Neural progenitor cell (in vitro differentiated cells): ENCODE data around the gene HMG20A. TPM values are rescaled to one million over a fixed set of nuclear protein-coding genes. Genes with fewer than 3 reads are reported as not detected.

Experiments
- DNase-seq: peaks from one replicate; pipeline ENCODE4 v3.0.0-alpha.2; 2016; ENCODE audit warnings: low spot score
- H2AFZ ChIP-seq: fragments of 200-600 bp; sonication (generic); replicated peaks from 2 replicates; pipeline ENCODE4 v1.6.1; 2016; ENCODE audit warnings: antibody characterized with exemption
- H3F3A ChIP-seq: fragments of 200-600 bp; sonication (generic); 2 replicates; pipeline ENCODE4 v1.6.1; 2016; ENCODE audit warnings: antibody characterized with exemption, low read depth
- H3K27ac ChIP-seq: fragments of 200-600 bp; sonication (generic); 2 replicates; pipeline ENCODE4 v1.5.1; 2016; ENCODE audit warnings: mild to moderate bottlenecking
- H3K27me3 ChIP-seq: fragments of 200-600 bp; sonication (generic); 2 replicates; pipeline ENCODE4 v1.6.1; 2016; ENCODE audit warnings: mild to moderate bottlenecking, moderate library complexity
- H3K36me3 ChIP-seq: fragments of 200-600 bp; sonication (generic); 2 replicates; pipeline ENCODE4 v1.5.1; 2016
- H3K4me1 ChIP-seq: fragments of 200-600 bp; sonication (generic); 2 replicates; pipeline ENCODE4 v1.6.1; 2016; ENCODE audit warnings: mixed run types
- H3K4me2 ChIP-seq: fragments of 200-600 bp; sonication (generic); 2 replicates; pipeline ENCODE4 v1.6.1; 2016
- H3K4me3 ChIP-seq: fragments of 200-600 bp; sonication (generic); 2 replicates; pipeline ENCODE4 v1.5.1; 2016
- H3K79me2 ChIP-seq: fragments of 200-600 bp; sonication (generic); 2 replicates; pipeline ENCODE4 v1.6.1; 2016; ENCODE audit warnings: low read depth
- H3K9ac ChIP-seq: fragments of 200-600 bp; sonication (generic); 2 replicates; pipeline ENCODE4 v1.6.1; 2016
- H3K9me3 ChIP-seq: fragments of 200-600 bp; sonication (generic); 2 replicates; pipeline ENCODE4 v1.5.1; 2016; ENCODE audit warnings: low read depth
- H4K20me1 ChIP-seq: fragments of 200-600 bp; sonication (generic); 2 replicates; pipeline ENCODE4 v1.6.1; 2016; ENCODE audit warnings: low read depth
- H3K27ac Mint-ChIP-seq: 3 replicates; pipeline ENCODE4 v1.8.0; 2021; ENCODE audit warnings: mixed read lengths
- H3K27me3 Mint-ChIP-seq: 2 replicates; pipeline ENCODE4 v1.8.0; 2022; ENCODE audit warnings: low read depth, mild to moderate bottlenecking, inconsistent platforms, moderate library complexity, mixed read lengths; ENCODE audit not compliant: insufficient read depth
- H3K36me3 Mint-ChIP-seq: 3 replicates; pipeline ENCODE4 v1.8.0; 2021; ENCODE audit warnings: mixed read lengths
- H3K4me1 Mint-ChIP-seq: 3 replicates; pipeline ENCODE4 v1.8.0; 2021; ENCODE audit warnings: mixed read lengths
- H3K4me3 Mint-ChIP-seq: 3 replicates; pipeline ENCODE4 v1.8.0; 2021; ENCODE audit warnings: mild to moderate bottlenecking, moderate library complexity, mixed read lengths
- H3K9me3 Mint-ChIP-seq: 3 replicates; pipeline ENCODE4 v1.8.0; 2020; ENCODE audit warnings: mixed read lengths
- EZH2 ChIP-seq: fragments of 200-600 bp; sonication (generic); IDR thresholded peaks from 2 replicates; pipeline ENCODE4 v1.6.1; 2017; ENCODE audit warnings: antibody characterized with exemption, mild to moderate bottlenecking, moderate library complexity
- EZH2phosphoT487 ChIP-seq: fragments of 200-600 bp; sonication (generic); IDR thresholded peaks from 2 replicates; pipeline ENCODE4 v1.6.1; 2017; ENCODE audit warnings: antibody characterized with exemption
- total RNA-seq: library from RNA; depleted of rRNA; stranded (reverse); fragments of >200 nt; gene quantifications from 2 replicates; pipeline ENCODE4 v1.2.3, GENCODE V29; 2015; ENCODE audit warnings: low replicate concordance
- TF ChIP-seq, protein P1 (sequence below): fragments of 200-600 bp; sonication (generic); IDR thresholded peaks from 2 replicates; pipeline ENCODE4 v1.5.1; 2017; ENCODE audit warnings: antibody characterized with exemption, mild to moderate bottlenecking

Gene HMG20A
- total RNA-seq, 1 donor from 2014 or later, result 75.6 TPM

- Histone ChIP-seq H3F3A (peaks cover 19% of the 10 kb centered on the region), H3K4me1 (peaks cover 24% of the 10 kb centered on the region), H3K4me3 (no peak overlapping the region), H3K36me3 (no peaks in the 10 kb centered on the region), H4K20me1 (no peaks in the 10 kb centered on the region), H3K79me2 (no peaks in the 10 kb centered on the region), H3K9ac (no peak overlapping the region), H2AFZ (no peak overlapping the region), H3K9me3 (no peaks in the 10 kb centered on the region), H3K4me2 (no peak overlapping the region), H3K27me3 (no peaks in the 10 kb centered on the region), H3K27ac (no peak overlapping the region)
- H3K27ac Mint-ChIP-seq, result peak overlapping the region; percentile 55
- H3K4me3 Mint-ChIP-seq, result no peak overlapping the region
- H3K36me3 Mint-ChIP-seq, result no peaks in the 10 kb centered on the region
- H3K4me1 Mint-ChIP-seq, result peaks cover 18% of the 10 kb centered on the region
- peaks cover 19% of the 10 kb centered on the region for H3K27me3 Mint-ChIP-seq
- TF ChIP-seq EZH2phosphoT487 (no peak), EZH2 (no peak)
- TF ChIP-seq, protein P1, sequence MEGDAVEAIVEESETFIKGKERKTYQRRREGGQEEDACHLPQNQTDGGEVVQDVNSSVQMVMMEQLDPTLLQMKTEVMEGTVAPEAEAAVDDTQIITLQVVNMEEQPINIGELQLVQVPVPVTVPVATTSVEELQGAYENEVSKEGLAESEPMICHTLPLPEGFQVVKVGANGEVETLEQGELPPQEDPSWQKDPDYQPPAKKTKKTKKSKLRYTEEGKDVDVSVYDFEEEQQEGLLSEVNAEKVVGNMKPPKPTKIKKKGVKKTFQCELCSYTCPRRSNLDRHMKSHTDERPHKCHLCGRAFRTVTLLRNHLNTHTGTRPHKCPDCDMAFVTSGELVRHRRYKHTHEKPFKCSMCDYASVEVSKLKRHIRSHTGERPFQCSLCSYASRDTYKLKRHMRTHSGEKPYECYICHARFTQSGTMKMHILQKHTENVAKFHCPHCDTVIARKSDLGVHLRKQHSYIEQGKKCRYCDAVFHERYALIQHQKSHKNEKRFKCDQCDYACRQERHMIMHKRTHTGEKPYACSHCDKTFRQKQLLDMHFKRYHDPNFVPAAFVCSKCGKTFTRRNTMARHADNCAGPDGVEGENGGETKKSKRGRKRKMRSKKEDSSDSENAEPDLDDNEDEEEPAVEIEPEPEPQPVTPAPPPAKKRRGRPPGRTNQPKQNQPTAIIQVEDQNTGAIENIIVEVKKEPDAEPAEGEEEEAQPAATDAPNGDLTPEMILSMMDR, result no peak
- no peak for DNase-seq
- peaks cover 4% of the 10 kb centered on the region for H3K9me3 Mint-ChIP-seq
These were observed 96.9 kb downstream of the HMG20A start for GRCh38 chr15:77517579-77517978.

GRCh38 chr15:77518458-77518857 lies 97.8 kb downstream of the HMG20A start:
- Mint-ChIP-seq H3K27ac (no peak overlapping the region), H3K9me3 (peaks cover under 1% of the 10 kb centered on the region), H3K27me3 (peaks cover 20% of the 10 kb centered on the region), H3K4me3 (no peak overlapping the region), H3K36me3 (no peaks in the 10 kb centered on the region), H3K4me1 (peaks cover 18% of the 10 kb centered on the region)
- H3K4me2 ChIP-seq, result no peak overlapping the region
- no peaks in the 10 kb centered on the region for H3K27me3 ChIP-seq
- H3K36me3 ChIP-seq, result no peaks in the 10 kb centered on the region
- H4K20me1 ChIP-seq, result no peaks in the 10 kb centered on the region
- H3K9me3 ChIP-seq, result no peaks in the 10 kb centered on the region
- no peak overlapping the region for H3K27ac ChIP-seq
- DNase-seq, result no peak
- TF ChIP-seq, protein P1, result no peak
- no peak for TF ChIP-seq EZH2
- TF ChIP-seq EZH2phosphoT487, result no peak
- H3K4me1 ChIP-seq, result peaks cover 24% of the 10 kb centered on the region
- no peak overlapping the region for H3K4me3 ChIP-seq
- H3K79me2 ChIP-seq, result no peaks in the 10 kb centered on the region
- no peak overlapping the region for H2AFZ ChIP-seq
- peaks cover 19% of the 10 kb centered on the region for H3F3A ChIP-seq
- no peak overlapping the region for H3K9ac ChIP-seq

- Histone ChIP-seq H3K36me3 (no peaks in the 10 kb centered on the region), H3K27me3 (peaks cover 9% of the 10 kb centered on the region), H3K9ac (no peak overlapping the region), H2AFZ (no peak overlapping the region), H3K9me3 (no peaks in the 10 kb centered on the region), H3K4me3 (no peak overlapping the region), H3F3A (peaks cover 16% of the 10 kb centered on the region), H3K79me2 (no peaks in the 10 kb centered on the region), H4K20me1 (no peaks in the 10 kb centered on the region), H3K4me2 (no peak overlapping the region), H3K27ac (no peak overlapping the region), H3K4me1 (peaks cover 22% of the 10 kb centered on the region)
- H3K27me3 Mint-ChIP-seq, result peaks cover 27% of the 10 kb centered on the region
- no peaks in the 10 kb centered on the region for H3K36me3 Mint-ChIP-seq
- H3K27ac Mint-ChIP-seq, result no peak overlapping the region
- peaks cover 15% of the 10 kb centered on the region for H3K4me1 Mint-ChIP-seq
- no peak overlapping the region for H3K4me3 Mint-ChIP-seq
- TF ChIP-seq EZH2, result no peak
- no peak for TF ChIP-seq EZH2phosphoT487
- no peak for DNase-seq
- peaks cover 2% of the 10 kb centered on the region for H3K9me3 Mint-ChIP-seq
These were observed 98.9 kb downstream of the HMG20A start for GRCh38 chr15:77519540-77519939.

DNA sequence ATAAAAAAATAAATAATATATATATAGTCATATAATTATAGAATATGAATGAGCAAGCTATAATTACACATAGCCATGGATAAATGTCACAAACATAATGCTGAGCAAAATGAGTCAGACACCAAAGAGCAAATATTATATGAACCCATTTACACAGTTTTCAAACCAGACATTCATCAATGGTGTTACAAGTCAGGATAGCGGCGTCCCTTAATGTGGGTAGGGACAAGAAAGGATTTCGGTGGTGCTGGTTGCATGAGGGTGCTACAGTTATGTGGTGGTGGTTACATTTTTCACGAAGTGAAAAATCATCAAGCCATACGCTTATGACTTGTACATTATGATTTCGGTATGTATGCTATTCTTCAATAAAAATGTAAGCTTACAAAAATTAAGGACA lies 100.5 kb downstream of the HMG20A start:
- no peak overlapping the region for H3K4me3 Mint-ChIP-seq

More for the DNA sequence above, 100.5 kb downstream of the HMG20A start:
- Mint-ChIP-seq H3K27ac (no peak overlapping the region), H3K36me3 (no peaks in the 10 kb centered on the region), H3K9me3 (peaks cover 2% of the 10 kb centered on the region), H3K27me3 (peaks cover 41% of the 10 kb centered on the region), H3K4me1 (peaks cover 24% of the 10 kb centered on the region)
- DNase-seq, result no peak
- Histone ChIP-seq H3K4me2 (no peak overlapping the region), H3K36me3 (no peaks in the 10 kb centered on the region), H3K27me3 (peaks cover 20% of the 10 kb centered on the region), H3K79me2 (no peaks in the 10 kb centered on the region), H2AFZ (no peak overlapping the region), H3F3A (peaks cover 13% of the 10 kb centered on the region), H3K4me1 (peaks cover 12% of the 10 kb centered on the region), H3K4me3 (no peak overlapping the region), H3K27ac (no peak overlapping the region), H4K20me1 (no peaks in the 10 kb centered on the region), H3K9ac (no peak overlapping the region), H3K9me3 (no peaks in the 10 kb centered on the region)
- TF ChIP-seq, protein P1, result no peak
- TF ChIP-seq EZH2phosphoT487 (no peak), EZH2 (no peak)
